HG03575 (cell line): ENCODE results near the gene TRIM9.
A peak's percentile ranks its signal among the peaks of the same experiment; 100 is the strongest.

Experiments
- ATAC-seq: cut with Tn5 transposase; IDR thresholded peaks from one replicate; pipeline ENCODE4 v1.9.1; 2021; ENCODE audit not compliant: unreplicated experiment, insufficient number of reproducible peaks, low FRiP score; ENCODE audit errors: extremely low read depth

Gene TRIM9

DNA sequence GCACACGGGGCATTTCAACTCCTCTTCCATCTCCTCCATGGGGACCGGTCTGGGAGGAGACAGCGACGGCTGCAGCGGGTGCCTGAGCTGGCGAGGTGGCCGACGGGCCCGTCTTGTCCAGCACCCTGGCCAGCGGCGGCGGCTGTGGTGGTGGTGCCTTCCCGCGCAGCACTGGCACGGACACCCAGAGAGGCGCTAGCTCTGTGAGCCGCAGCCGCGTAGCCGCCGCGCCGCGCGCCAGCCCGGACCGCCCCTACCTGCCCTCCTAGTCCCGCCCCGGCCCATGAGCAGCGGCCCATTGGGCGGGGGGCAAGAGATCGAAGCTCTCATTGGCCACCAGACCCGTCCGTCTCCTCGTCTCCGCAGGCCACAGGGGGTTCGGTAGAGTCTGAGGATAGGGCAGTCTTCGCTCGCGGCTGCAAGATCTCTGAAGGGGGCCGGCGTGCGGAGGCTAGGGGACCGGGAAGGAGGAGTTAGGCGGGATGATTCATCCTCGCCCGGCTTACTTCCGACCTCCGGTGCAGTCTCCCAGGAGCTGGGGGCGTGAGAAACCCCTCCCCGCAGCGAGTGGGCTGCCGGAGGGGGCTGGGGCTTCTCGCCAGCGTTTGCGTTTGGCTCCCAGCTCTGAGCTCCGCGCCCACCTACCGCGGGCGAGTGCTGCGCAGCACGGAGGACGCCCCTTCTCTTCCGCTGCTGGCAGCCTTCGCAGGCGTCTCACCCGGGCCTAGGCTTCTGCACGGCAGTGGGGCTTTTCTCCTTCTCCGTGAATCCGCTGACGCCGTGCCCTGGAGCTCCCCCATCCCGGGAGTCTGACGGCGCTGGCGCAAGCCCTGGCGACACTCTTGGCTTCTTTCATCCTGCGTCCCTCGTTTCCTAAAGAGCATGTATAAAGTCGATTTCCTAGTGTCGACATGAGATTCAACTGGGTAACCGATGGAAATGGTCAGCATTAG lies at the start of gene TRIM9:
TSS of gene TRIM9 (minus strand) at position 205 of the 953 bp plus-strand sequence. CDS start at position 39, 166 bp downstream.
- peak; percentile 92 for ATAC-seq

DNA sequence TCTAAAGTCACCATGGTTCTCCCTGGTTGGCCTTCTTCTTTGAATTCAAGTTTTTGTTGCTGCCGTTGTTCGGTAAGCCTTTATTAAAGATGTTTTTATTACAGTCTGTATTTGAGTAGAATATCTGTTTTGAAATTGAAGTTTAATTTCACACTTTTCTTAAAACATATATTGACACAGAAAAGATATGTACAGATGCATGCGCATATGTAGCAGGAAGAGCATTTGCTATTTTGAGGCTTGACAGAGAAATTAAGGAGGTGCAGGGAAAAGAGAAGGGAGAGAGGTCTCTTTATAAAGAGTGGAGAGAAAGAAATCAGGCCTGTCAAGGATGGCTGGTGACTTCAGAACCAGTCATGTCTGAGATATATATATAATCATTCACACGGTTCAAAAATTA lies 46.0 kb upstream of the TRIM9 start:
- ATAC-seq, result no peak

DNA sequence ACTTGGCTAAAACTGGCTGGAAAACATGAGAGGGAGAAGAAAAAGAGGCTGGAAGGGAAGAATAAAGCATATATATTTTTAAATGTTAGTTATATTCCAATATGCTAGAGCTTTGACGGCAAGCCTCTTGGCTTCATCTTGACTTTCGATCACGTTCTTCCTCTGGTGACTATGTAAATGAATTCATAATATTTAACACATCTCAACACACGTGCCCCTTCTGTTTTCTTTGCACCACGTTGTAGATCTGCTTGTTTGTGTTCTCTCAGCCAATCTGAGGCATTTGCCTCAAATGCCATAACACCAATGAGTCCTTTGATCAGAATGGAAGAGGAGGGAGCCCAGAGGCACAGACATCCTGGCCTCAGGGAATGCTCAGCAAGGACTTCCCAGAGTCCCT lies 45.4 kb upstream of the TRIM9 start:
- ATAC-seq, result no peak

DNA sequence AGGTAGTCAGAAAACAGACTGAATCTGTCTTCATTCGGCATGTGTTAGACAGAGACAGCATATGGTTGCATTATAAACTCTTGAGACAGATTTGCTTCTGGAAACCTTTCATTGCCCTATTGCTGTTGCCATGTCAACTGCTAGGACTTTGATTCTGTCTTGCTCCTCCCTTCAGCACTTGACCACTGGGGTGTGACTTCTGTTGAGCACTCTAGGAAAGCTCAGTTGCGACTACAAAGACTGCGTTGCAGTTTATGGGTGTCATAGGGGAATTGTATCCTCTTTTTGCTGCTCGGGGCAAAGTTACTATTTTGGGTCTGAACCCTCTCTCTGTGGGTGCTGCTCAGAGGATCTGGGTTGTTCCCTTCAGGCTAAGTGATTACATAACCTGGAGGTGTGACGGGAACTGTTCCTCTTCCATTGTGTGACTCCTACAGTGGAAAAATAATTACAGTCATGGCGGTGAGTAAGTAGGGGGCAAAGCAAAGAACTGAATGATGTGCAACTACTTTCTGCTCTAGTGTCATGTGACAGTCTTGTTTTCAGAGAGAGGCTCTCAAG lies 44.3 kb upstream of the TRIM9 start:
- no peak for ATAC-seq

DNA sequence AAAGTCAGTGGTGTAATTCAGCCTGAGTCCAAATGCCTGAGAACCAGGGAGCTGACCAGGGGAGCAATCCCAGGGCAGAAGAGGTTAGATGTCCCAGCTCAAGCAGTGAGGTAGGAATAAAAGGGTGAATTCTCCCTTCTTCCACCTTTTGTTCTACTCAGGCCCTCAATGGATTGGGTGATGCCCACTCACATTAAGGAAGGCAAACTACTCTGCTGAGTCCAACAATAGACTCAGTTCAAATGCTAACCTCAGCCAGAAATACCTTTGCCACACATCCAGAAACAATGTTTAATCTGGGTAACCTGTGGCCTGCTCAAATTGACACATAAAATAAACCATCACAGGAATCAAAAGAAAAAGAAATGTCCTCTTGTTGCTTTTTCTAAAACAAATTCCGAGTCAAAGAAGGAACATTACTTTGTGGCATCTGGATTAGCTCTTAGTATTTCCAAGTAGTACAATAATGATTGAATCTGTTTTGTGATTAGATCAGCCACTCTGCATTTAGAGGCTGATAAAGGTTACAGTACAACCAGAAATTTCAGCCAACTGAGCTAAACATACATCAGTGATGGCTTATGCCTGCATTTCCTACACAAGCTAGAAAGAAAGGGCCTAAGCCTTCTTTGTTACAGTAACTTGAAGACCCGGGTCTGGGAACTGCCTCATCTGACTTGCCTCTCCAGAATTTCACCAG lies 43.6 kb upstream of the TRIM9 start:
- no peak for ATAC-seq

DNA sequence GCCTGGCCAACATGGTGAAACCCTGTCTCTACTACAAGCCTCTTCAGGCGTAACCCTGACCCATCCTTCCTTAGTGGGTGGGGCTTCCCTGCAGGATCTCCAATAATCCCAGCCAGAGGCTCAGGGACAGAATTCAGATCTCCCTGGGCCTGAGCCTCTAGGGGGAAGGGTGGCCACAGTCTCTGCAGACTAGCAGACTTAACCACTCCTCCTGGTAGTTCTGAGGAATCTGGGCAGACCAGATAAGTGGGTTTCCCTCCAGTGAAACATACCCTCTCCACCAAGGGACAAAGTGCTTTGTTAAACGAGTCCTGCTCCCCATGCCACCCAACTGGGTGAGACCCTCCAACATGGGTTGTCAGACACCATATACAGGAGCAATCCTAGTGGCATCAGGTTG lies 36.6 kb upstream of the TRIM9 start:
- no peak for ATAC-seq

DNA sequence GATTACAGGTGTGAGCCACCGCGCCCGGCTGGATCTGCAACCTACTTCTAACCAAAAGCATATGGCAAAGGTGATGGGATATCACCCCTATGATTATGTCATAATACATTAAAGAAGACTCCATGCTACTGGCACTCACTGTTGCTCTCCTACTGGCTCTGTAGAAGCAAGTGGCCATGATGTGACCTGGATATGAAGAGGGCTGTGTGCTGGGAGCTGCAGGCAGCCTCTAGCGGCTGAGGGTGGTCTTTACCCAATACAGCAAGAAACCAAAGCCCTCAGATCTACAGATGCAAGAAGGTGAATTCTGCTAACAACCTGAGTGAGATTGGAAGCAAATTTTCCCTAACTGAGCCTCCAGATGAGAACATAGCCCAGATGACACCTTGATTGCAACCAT lies 34.2 kb upstream of the TRIM9 start:
- ATAC-seq, result no peak

DNA sequence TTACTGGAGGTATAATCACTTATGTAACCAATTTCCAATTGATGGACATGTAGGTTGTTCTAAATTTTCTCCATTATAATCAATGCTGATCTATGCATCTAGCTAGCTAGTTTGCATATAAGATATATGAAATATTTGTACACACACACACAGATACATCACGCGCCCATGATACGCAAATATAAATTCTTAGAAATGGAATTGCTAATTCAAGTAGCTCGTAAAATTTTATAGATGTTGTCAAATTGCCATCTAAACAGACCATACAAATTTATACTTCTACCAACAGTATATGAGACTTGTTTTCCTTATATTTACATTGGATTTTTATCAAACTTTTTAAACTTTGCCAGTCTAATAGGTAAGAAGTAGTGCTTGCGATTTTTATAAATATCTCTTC lies 29.1 kb upstream of the TRIM9 start:
- ATAC-seq, result no peak

DNA sequence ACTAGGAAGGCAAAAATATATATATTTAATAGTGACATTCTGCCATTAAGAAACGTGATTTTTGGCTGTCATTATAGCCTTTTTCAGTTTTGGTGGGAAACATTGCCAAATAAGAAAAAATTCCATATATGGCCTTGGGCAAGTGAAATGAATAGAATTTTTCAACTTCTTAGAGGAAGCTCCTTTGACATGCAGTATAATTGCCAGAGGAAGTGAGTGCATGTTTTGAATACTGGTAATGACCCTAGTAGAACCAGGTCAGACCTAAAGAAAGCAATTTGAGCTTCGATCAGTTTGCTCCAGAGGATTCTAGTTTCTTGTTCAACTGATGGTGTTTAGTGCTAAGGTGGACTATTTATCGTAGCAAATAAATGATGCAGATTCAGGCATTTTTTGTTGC lies 26.2 kb upstream of the TRIM9 start:
- ATAC-seq, result no peak

DNA sequence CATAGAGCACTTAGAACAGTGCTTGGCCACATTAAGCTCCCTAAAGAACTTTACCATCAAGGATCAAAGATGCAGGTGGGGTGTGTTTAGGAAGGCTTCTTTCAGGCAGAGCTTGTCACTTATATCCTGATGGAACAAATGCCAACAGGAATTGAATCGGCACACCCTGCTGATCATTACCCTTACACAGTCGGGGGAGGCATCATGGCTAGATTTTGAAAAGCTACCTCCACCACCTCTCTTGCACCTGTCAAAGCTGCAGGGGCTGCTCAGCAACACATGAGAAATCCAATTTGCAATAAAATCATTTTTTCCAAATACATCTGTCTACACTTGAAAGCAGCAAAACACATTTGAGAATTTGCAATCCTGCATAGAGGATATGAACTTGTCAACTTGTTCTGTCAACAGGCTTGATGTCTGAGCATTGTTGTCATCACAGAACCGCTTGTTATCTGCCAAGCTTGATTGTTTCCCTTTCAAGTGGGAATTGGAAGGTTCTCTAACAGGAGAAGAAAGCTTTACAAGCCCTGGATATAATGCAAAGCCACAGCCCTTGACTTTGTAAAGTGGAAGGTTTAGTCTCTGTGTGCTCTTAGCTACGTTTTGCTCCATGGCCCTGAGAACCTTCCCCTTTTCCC lies 24.6 kb upstream of the TRIM9 start:
- ATAC-seq, result no peak

DNA sequence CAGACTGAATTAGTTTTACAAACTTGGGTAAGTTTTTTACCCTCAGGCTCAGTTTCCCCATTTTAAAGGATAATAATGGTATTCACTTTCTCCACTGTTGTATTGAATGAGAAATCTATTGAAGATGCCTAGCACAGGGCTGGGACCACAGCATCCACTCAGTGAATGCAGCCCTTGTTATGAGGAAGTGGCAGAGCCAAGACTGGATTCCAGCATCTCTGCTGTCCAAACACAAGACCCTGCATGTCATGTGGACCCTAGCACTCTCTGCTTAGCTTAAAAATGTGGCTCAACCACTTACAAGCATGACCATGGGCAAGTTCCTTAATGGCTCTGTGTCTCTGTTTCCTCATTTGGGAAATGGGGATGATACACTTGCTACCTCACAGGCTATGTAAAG lies 24.1 kb upstream of the TRIM9 start:
- ATAC-seq, result no peak

DNA sequence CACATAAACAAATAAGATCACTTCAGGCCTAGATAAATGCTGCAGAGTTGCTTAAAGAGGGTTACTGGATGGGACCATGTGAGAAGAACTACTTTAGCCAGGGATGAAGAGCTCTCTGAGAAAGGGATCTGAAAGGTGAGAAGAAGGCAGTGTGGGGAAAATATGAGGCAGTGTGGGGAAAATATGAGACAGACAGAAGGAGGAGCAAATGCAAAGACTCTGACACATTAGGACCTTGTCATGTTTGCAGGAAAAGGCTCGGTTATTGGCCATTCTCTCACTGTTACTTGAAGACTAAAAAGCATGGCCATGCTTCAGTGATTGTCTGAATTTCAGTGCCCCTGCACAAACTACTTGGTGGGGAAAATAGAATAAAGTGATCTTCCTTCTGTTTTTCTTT lies 22.7 kb upstream of the TRIM9 start:
- ATAC-seq, result no peak

DNA sequence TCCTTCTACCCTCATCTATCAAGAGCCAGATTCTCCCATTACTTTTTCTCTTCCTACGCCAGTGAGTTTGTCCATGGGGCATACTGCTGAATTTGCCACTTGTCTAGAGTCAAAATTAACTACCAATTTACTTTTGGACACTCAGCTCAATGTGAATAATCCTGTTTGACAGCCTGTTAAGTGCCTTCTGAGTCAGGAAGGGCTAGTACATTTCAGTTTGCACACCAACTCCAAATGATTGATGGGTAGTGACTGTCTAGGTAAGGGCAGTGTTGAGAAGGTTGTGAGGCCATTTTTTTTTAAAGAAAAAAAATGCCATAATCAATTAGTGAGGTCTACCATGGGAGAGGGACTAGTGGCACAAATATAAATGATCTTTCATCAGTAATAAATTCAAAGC lies 21.8 kb upstream of the TRIM9 start:
- no peak for ATAC-seq

DNA sequence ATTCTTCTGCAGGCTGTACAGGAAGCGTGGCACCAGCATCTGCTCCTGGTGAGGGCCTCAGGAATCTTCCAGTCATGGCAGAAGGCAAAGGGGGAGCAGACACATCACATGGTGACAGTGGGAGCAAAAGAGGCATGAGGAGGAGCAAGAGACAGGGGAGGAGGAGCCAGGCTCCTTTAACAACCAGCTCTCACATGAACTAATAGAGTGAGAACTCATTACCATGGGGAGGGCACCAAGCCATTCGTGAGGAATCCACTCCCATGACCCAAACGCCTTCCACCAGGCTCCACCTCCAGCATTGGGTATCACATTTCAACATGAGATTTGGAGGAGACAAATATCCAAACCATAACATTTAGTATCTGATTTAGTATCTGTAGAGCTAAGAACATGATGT lies 14.7 kb upstream of the TRIM9 start:
- no peak for ATAC-seq

DNA sequence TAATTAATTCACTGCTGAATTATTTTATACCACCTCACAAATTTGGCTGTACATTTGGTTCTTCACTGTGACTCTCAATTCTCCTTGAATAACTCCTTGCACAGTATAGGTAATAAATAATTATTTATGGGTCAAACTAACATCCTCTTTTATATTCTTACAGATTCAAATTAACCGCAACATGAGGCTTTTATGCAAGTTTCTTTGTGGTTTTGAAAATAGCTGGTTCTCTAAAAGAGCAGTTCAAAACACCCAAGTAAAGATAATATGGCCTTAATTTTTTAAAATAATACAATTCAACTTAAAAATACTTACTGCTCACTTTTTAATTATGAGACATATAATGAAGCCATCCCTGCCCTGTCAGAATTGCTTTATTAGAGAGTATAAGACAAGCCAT lies 12.9 kb upstream of the TRIM9 start:
- no peak for ATAC-seq

DNA sequence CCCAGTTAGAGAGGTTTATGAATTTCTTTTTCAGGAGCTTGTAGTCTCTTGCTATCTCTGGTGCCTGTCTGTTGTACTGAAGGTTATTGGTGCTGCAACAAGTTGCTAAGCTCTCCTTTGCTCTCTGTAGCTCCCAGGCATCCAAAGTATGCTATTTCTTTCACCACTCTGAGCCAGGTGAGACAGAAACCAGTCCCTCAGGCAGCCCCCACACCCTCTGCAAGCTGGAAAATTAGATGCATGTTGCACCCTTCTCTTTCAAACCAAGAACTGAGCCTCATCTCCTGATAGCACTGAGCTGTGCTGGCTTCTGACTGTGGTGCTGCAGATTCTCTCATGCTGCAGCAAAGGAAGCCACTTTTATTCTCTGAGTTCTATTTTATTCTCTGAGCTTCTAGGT lies 9.6 kb upstream of the TRIM9 start:
- ATAC-seq, result no peak

DNA sequence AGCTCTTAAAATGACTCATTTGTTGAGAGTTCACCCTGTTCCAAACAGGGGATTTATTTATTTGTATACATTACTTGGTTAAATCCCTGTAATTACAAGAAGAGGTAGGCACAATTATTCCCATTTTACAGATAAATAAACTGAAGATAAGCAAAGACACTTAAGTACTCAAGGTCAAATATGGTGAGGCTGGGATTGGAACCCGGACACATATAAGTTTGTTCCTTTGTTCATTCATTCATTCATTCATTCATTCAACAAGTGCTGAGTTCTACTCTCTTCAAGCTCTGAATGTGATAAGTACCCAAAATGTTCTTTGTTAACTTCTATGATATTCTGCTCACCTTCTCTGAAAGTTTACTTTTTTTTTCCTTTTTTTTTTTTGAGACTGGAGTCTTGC lies 2.4 kb upstream of the TRIM9 start:
- no peak for ATAC-seq

DNA sequence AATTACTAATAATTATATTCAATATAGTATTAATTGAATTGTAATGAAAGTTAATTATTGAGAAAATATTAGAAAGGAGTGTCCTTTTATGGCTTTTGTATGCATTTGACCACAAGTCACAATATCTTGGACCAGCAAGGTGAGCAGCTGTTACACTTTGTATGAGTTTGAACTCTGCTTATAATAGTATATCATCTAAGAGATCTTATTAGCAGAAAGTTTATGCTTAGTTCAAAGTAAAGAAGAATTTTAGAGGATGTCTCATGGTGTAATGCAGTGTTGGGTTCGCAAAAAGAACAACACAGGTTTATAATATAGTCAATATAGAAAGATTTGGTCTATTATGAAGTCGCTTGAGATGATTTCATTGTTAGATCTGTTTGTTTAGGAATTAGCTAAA lies 2.0 kb upstream of the TRIM9 start:
- no peak for ATAC-seq
